HepG2 (cell line): ENCODE data around the gene DOLK.

Experiments used
- EZH2 ChIP-seq: conservative IDR thresholded peaks from 2 replicates; pipeline ENCODE4 v1.6.1; 2012; ENCODE audit warnings: mild to moderate bottlenecking, low read depth, low read length, moderate library complexity
- SMARCC2 ChIP-seq: fragments of 450-650 bp; IDR thresholded peaks from 2 replicates; pipeline ENCODE4 v1.6.1; 2017; ENCODE audit warnings: antibody characterized with exemption, mild to moderate bottlenecking
- ZBTB8A ChIP-seq: sonication (generic); formaldehyde crosslinking; IDR thresholded peaks from 2 replicates; pipeline ENCODE4 v1.4.0; 2020; ENCODE audit warnings: mild to moderate bottlenecking, low read depth, missing genetic modification reagents, borderline replicate concordance

- TF ChIP-seq ZBTB8A (no peak), EZH2 (no peak), SMARCC2 (no peak)
These were observed 35.0 kb downstream of the DOLK start for GRCh38 chr9:128912270-128912853.
